Measurements from ENCODE around the gene KDM2B. TPM values are rescaled to one million over a fixed set of nuclear protein-coding genes. Genes with fewer than 3 reads are reported as not detected.

KDM2B gene
- total and polyA plus RNA-seq, 2 experiments from 2014 or later, result 59.4 to 161 TPM

DNA sequence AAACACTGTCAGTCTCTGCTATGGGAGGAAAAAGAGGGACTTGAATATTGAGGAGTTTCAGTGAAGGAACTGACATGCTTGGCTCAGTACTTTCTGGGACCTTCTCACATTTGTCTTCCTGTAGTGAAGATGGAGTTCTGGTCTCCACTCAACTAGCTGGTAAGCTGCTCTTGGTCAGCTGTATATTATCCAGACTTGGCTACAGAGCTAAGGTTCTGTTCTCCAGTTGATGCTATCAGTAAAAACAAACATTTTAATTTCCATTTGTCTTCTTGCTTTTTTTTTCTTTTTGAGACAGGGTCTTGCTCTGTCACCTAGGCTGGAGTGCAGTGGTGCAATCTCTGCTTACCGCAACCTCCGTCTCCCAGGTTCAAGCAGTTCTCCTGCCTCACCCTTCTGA lies 175.6 kb downstream of the KDM2B start (continued):
- TF ChIP-seq, protein P1, sequence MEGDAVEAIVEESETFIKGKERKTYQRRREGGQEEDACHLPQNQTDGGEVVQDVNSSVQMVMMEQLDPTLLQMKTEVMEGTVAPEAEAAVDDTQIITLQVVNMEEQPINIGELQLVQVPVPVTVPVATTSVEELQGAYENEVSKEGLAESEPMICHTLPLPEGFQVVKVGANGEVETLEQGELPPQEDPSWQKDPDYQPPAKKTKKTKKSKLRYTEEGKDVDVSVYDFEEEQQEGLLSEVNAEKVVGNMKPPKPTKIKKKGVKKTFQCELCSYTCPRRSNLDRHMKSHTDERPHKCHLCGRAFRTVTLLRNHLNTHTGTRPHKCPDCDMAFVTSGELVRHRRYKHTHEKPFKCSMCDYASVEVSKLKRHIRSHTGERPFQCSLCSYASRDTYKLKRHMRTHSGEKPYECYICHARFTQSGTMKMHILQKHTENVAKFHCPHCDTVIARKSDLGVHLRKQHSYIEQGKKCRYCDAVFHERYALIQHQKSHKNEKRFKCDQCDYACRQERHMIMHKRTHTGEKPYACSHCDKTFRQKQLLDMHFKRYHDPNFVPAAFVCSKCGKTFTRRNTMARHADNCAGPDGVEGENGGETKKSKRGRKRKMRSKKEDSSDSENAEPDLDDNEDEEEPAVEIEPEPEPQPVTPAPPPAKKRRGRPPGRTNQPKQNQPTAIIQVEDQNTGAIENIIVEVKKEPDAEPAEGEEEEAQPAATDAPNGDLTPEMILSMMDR (conservative IDR thresholded peaks at IDR 0.05; ENCODE audit: low read depth in 2 of 2), result no peak
- TF ChIP-seq ZNF331 (CRISPR knock-in tag; IDR thresholded peaks at IDR 0.05; ENCODE audit: low read depth) (no peak), EZH2phosphoT487 (IDR thresholded peaks at IDR 0.05; ENCODE audit: unreplicated experiment) (no peak), EZH2 (IDR thresholded peaks at IDR 0.05; ENCODE audit: low read depth, unreplicated experiment) (no peak), NANOG (IDR thresholded peaks at IDR 0.05; ENCODE audit: borderline replicate concordance) (no peak)

DNA sequence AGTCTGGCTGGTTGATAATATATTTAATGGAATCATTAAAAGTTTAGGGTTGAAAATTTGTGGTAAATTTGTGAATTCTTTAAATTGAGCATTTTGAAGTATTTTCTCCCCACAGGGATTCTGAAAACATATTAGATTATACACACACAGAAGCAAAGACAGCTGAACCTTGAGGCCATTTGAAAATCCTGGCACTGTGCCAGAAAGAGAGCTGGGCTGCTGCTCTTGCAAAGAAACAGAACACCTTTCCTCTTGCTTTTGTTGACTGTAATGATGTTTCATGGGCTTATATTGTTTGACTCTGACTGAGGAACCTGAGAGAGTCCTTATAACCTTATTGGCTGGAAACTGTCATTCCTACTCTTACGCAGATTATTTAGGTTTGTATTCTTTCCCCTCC lies 176.1 kb downstream of the KDM2B start:
- H3K9me2 ChIP-seq (ENCODE audit: insufficient read depth), result no peaks in the 10 kb centered on the region
- peaks cover 12% of the 10 kb centered on the region for H3K36me3 ChIP-seq (ENCODE audit: insufficient read depth)
- H4K20me1 ChIP-seq (replicated peaks; ENCODE audit: insufficient read depth), result peaks cover 25% of the 10 kb centered on the region
- peaks cover 15% of the 10 kb centered on the region; the same call in 2 of the 3 replicates for H3K4me1 Mint-ChIP-seq
- no peak overlapping the region for H3K27ac ChIP-seq (ENCODE audit: low read depth)
- H3K4me3 Mint-ChIP-seq, result no peak overlapping the region
- no peak for TF ChIP-seq ZNF114 (CRISPR knock-in tag; IDR thresholded peaks at IDR 0.05)
- no peak for TF ChIP-seq ZNF331 (CRISPR knock-in tag; IDR thresholded peaks at IDR 0.05; ENCODE audit: low read depth)
- no peak for TF ChIP-seq STAT1 (IDR thresholded peaks at IDR 0.05; ENCODE audit: unreplicated experiment)
- TF ChIP-seq CREB1 (CRISPR knock-in tag; IDR thresholded peaks at IDR 0.05; ENCODE audit: low read depth), result no peak
- TF ChIP-seq, protein P2, sequence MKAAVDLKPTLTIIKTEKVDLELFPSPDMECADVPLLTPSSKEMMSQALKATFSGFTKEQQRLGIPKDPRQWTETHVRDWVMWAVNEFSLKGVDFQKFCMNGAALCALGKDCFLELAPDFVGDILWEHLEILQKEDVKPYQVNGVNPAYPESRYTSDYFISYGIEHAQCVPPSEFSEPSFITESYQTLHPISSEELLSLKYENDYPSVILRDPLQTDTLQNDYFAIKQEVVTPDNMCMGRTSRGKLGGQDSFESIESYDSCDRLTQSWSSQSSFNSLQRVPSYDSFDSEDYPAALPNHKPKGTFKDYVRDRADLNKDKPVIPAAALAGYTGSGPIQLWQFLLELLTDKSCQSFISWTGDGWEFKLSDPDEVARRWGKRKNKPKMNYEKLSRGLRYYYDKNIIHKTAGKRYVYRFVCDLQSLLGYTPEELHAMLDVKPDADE (IDR thresholded peaks at IDR 0.05), result no peak
- TF ChIP-seq JUNB (IDR thresholded peaks at IDR 0.05; ENCODE audit: unreplicated experiment), result no peak
- no peak for TF ChIP-seq EZH2phosphoT487 (IDR thresholded peaks at IDR 0.05; ENCODE audit: unreplicated experiment)
- no peak for TF ChIP-seq POLR2AphosphoS5 (IDR thresholded peaks at IDR 0.05; ENCODE audit: low read depth)
- H3K36me3 Mint-ChIP-seq (ENCODE audit: low read depth), result peaks cover 37% of the 10 kb centered on the region; the same call in 2 of the 3 replicates
- no peak for DNase-seq (ENCODE audit: low spot score)
- H3K27me3 ChIP-seq (ENCODE audit: insufficient read depth), result no peaks in the 10 kb centered on the region
- H3K27me3 Mint-ChIP-seq (ENCODE audit: insufficient read depth, low read depth, poor library complexity), result peaks cover 7% of the 10 kb centered on the region
- no peak overlapping the region for H3K4me3 ChIP-seq
- no peak overlapping the region for H3K4me2 ChIP-seq
- H3K79me2 ChIP-seq (replicated peaks; ENCODE audit: insufficient read depth), result peaks cover 90% of the 10 kb centered on the region
- no peak overlapping the region for H3K27ac Mint-ChIP-seq
- no peak overlapping the region for H2AFZ ChIP-seq
- H3K4me1 ChIP-seq (ENCODE audit: insufficient read depth), result peaks cover 10% of the 10 kb centered on the region; the same call in 1 of the 2 replicates
- H3F3A ChIP-seq (replicated peaks; ENCODE audit: low read depth), result no peaks in the 10 kb centered on the region
- ATAC-seq, result no peak
- no peaks in the 10 kb centered on the region for H3K9me3 Mint-ChIP-seq

DNA sequence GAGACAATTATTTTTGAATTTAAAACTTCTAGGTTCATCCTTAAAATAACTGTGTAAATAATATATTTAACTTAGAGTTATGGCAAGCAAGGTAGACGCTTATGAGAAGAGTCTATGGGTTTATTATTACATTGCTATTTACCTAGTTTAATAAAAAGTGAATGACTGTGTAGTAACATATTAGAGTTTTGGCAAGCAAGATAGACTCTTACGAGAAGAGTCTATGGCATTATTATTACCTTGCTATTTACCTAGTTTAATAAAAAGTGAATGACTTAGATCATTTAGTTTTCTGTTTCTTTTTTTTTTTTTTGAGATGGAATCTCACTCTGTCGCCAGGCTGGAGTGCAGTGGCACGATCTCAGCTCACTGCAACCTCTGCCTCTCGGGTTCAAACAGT lies 177.1 kb downstream of the KDM2B start:
- Histone ChIP-seq H3K27ac (ENCODE audit: low read depth) (no peak overlapping the region), H3K27me3 (ENCODE audit: insufficient read depth) (no peaks in the 10 kb centered on the region), H4K20me1 (replicated peaks; ENCODE audit: insufficient read depth) (peaks cover 22% of the 10 kb centered on the region), H3K79me2 (replicated peaks; ENCODE audit: insufficient read depth) (peaks cover 82% of the 10 kb centered on the region), H3K4me1 (ENCODE audit: insufficient read depth) (peaks cover 10% of the 10 kb centered on the region; the same call in 1 of the 2 replicates), H3K9me2 (ENCODE audit: insufficient read depth) (no peaks in the 10 kb centered on the region), H3K36me3 (ENCODE audit: insufficient read depth) (peaks cover 12% of the 10 kb centered on the region), H3F3A (replicated peaks; ENCODE audit: low read depth) (peaks cover 6% of the 10 kb centered on the region; the same call in 1 of the 2 replicates), H3K4me3 (no peak overlapping the region), H3K4me2 (no peak overlapping the region), H2AFZ (no peak overlapping the region)
- TF ChIP-seq EZH2 (IDR thresholded peaks at IDR 0.05; ENCODE audit: low read depth, unreplicated experiment), result no peak
- TF ChIP-seq, protein P3, sequence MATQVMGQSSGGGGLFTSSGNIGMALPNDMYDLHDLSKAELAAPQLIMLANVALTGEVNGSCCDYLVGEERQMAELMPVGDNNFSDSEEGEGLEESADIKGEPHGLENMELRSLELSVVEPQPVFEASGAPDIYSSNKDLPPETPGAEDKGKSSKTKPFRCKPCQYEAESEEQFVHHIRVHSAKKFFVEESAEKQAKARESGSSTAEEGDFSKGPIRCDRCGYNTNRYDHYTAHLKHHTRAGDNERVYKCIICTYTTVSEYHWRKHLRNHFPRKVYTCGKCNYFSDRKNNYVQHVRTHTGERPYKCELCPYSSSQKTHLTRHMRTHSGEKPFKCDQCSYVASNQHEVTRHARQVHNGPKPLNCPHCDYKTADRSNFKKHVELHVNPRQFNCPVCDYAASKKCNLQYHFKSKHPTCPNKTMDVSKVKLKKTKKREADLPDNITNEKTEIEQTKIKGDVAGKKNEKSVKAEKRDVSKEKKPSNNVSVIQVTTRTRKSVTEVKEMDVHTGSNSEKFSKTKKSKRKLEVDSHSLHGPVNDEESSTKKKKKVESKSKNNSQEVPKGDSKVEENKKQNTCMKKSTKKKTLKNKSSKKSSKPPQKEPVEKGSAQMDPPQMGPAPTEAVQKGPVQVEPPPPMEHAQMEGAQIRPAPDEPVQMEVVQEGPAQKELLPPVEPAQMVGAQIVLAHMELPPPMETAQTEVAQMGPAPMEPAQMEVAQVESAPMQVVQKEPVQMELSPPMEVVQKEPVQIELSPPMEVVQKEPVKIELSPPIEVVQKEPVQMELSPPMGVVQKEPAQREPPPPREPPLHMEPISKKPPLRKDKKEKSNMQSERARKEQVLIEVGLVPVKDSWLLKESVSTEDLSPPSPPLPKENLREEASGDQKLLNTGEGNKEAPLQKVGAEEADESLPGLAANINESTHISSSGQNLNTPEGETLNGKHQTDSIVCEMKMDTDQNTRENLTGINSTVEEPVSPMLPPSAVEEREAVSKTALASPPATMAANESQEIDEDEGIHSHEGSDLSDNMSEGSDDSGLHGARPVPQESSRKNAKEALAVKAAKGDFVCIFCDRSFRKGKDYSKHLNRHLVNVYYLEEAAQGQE (IDR thresholded peaks at IDR 0.05; ENCODE audit: unreplicated experiment), result no peak
- no peak overlapping the region for H3K27ac Mint-ChIP-seq
- peaks cover 17% of the 10 kb centered on the region; the same call in 2 of the 3 replicates for H3K4me1 Mint-ChIP-seq
- no peak overlapping the region for H3K4me3 Mint-ChIP-seq
- DNase-seq (ENCODE audit: low spot score), result no peak
- peaks cover 8% of the 10 kb centered on the region for H3K27me3 Mint-ChIP-seq (ENCODE audit: insufficient read depth, low read depth, poor library complexity)
- H3K36me3 Mint-ChIP-seq (ENCODE audit: low read depth), result peaks cover 37% of the 10 kb centered on the region; the same call in 2 of the 3 replicates
- H3K9me3 Mint-ChIP-seq, result no peaks in the 10 kb centered on the region
- ATAC-seq, result no peak

Data from GM23338 (cell line).